B cell (primary cell): ENCODE measurements around the gene TCHH. TPM values are rescaled to one million over a fixed set of nuclear protein-coding genes. Genes with fewer than 3 reads are reported as not detected.

Experiments used
- ATAC-seq: fragments of 200-7000 bp; cut with Tn5 transposase; one replicate; pipeline ENCODE4 v1.10.0; 2021; ENCODE audit warnings: low read depth, mild to moderate bottlenecking, moderate number of reproducible peaks, moderate library complexity
- CTCF ChIA-PET: fragments of 350-600 bp; sonication (Branson Sonifier 250); formaldehyde crosslinking; loops from one replicate; lab custom pipeline; 2021; ENCODE audit warnings: antibody characterized with exemption, inconsistent platforms; lab: Charles Lee
- POLR2A ChIA-PET: fragments of 350-600 bp; sonication (Branson Sonifier 250); formaldehyde crosslinking; loops from one replicate; lab custom pipeline; 2021; ENCODE audit warnings: antibody characterized with exemption; lab: Charles Lee
- DNase-seq: peaks from one replicate; pipeline ENCODE4 v3.0.0; 2013
- H2AFZ ChIP-seq: 2 replicates; pipeline ENCODE4 v1.6.1; 2012; ENCODE audit warnings: mild to moderate bottlenecking, low read depth, low read length; ENCODE audit not compliant: insufficient read depth, poor library complexity, severe bottlenecking
- H3K27ac ChIP-seq, 2 donors: 1 replicate in 1 of 2; 2 replicates in 1 of 2; pipeline ENCODE4 v1.5.1; 2012 to 2013; ENCODE audit warnings: low read length in 2 of 2, mild to moderate bottlenecking in 2 of 2, moderate library complexity in 1 of 2
- H3K27me3 ChIP-seq, 4 experiments: fragments of 200-600 bp in 1 of 4; sonication (generic) in 1 of 4; replicated peaks in 1 of 4; 1 replicate in 2 of 4; 2 replicates in 2 of 4; pipeline versions ENCODE4 v1.6.1 to v1.7.0; 2013 to 2016; ENCODE audit warnings: low read length in 3 of 4, mild to moderate bottlenecking in 2 of 4, mixed read lengths in 1 of 4, moderate library complexity in 1 of 4; ENCODE audit not compliant: insufficient read depth in 4 of 4, control insufficient read depth in 3 of 4; ENCODE audit errors: control extremely low read depth in 1 of 4
- H3K36me3 ChIP-seq, 2 experiments: replicated peaks in 1 of 2; 1 replicate in 1 of 2; 2 replicates in 1 of 2; pipeline versions ENCODE4 v1.6.1 to v1.7.1; 2013; ENCODE audit warnings: low read length in 1 of 2; ENCODE audit not compliant: insufficient read depth in 2 of 2, control insufficient read depth in 1 of 2; ENCODE audit errors: control extremely low read depth in 1 of 2, extremely low read depth in 1 of 2
- H3K4me1 ChIP-seq, 2 donors: fragments of 200-600 bp in 1 of 2; sonication (generic) in 1 of 2; 1 replicate in 1 of 2; 2 replicates in 1 of 2; pipeline versions ENCODE4 v1.5.1 to v1.6.1; 2013 to 2017; ENCODE audit warnings: low read length in 2 of 2; ENCODE audit not compliant: control insufficient read depth in 2 of 2, insufficient read depth in 2 of 2
- H3K4me2 ChIP-seq: replicated peaks from 2 replicates; pipeline ENCODE3; 2012; ENCODE audit warnings: mild to moderate bottlenecking, low read depth, low read length; ENCODE audit not compliant: poor library complexity, severe bottlenecking
- H3K4me3 ChIP-seq, 5 experiments: fragments of 200-600 bp in 1 of 5; sonication (generic) in 1 of 5; 1 replicate in 3 of 5; 2 replicates in 2 of 5; pipeline versions ENCODE4 v1.5.1 to v1.7.0; 2011 to 2016; ENCODE audit warnings: low read length in 4 of 5, mild to moderate bottlenecking in 4 of 5, low read depth in 2 of 5, control low read depth in 1 of 5, moderate library complexity in 1 of 5; ENCODE audit not compliant: insufficient read depth in 1 of 5; ENCODE audit errors: control extremely low read depth in 1 of 5, extremely low read depth in 1 of 5
- H3K79me2 ChIP-seq: fragments of 200-600 bp; sonication (generic); one replicate; pipeline ENCODE4 v1.6.0; 2016; ENCODE audit warnings: low read length; ENCODE audit not compliant: control insufficient read depth, insufficient read depth
- H3K9ac ChIP-seq: fragments of 200-600 bp; sonication (generic); 2 replicates; pipeline ENCODE4 v1.6.1; 2017; ENCODE audit warnings: mild to moderate bottlenecking, low read length, moderate library complexity
- H3K9me3 ChIP-seq, 3 donors: one replicate each; pipeline versions ENCODE4 v1.6.1 to v1.7.1; 2013; ENCODE audit warnings: low read length in 2 of 3; ENCODE audit not compliant: control insufficient read depth in 2 of 3, insufficient read depth in 1 of 3; ENCODE audit errors: control extremely low read depth in 1 of 3
- H4K20me1 ChIP-seq: 2 replicates; pipeline ENCODE4 v1.6.0; 2012; ENCODE audit warnings: mild to moderate bottlenecking, low read length; ENCODE audit not compliant: insufficient read depth, control insufficient read depth, poor library complexity, severe bottlenecking
- H3K27ac Mint-ChIP-seq: one replicate; pipeline ENCODE4 v1.8.0; 2021; ENCODE audit warnings: mixed read lengths
- H3K27me3 Mint-ChIP-seq: one replicate; pipeline ENCODE4 v1.8.0; 2021; ENCODE audit warnings: mixed read lengths
- H3K4me1 Mint-ChIP-seq: one replicate; pipeline ENCODE4 v1.8.0; 2021; ENCODE audit warnings: mixed read lengths
- H3K4me3 Mint-ChIP-seq: one replicate; pipeline ENCODE4 v1.8.0; 2021; ENCODE audit warnings: mixed read lengths
- H3K9me3 Mint-ChIP-seq: one replicate; pipeline ENCODE4 v1.8.0; 2022; ENCODE audit warnings: mixed read lengths; ENCODE audit not compliant: insufficient read depth
- EZH2 ChIP-seq: IDR thresholded peaks from 2 replicates; pipeline ENCODE4 v1.6.1; 2012; ENCODE audit warnings: borderline replicate concordance, low read depth, mild to moderate bottlenecking, moderate library complexity, low read length; ENCODE audit not compliant: insufficient read depth, poor library complexity, severe bottlenecking
- WGBS: methylation state at CpG from one replicate; pipeline ENCODE4 v1.1.5; 2013; ENCODE audit warnings: missing lambda C conversion rate; ENCODE audit not compliant: insufficient coverage; 5-methylcytosine and 5-hydroxymethylcytosine counted together
- intact Hi-C: fragments of 100-400 bp; cut with micrococcal nuclease; formaldehyde crosslinking; loops from one replicate; pipeline ENCODE4 v1.10.0; 2022
- polyA plus RNA-seq: library from polyadenylated mRNA; depleted of rRNA; stranded (reverse); fragments of >200 nt; gene quantifications from 2 replicates; pipeline ENCODE4 v1.2.3, GENCODE V29; 2012
- total RNA-seq, 2 donors: library from RNA; stranded (reverse); fragments of 120-200 nt in 1 of 2; gene quantifications; 1 replicate in 1 of 2; 2 replicates in 1 of 2; pipeline versions ENCODE4 v1.2.3 to v1.2.4, GENCODE V29; 2013 to 2022
- TF ChIP-seq, protein P1 (sequence below): fragments of 200-600 bp; IDR thresholded peaks from one replicate; pipeline ENCODE4 v1.8.0; 2022; ENCODE audit warnings: antibody characterized with exemption, mild to moderate bottlenecking

The TCHH gene
- total and polyA plus RNA-seq, 2 donors (not counting 1 experiment from before 2014, with no cell fraction given), result not detected

DNA sequence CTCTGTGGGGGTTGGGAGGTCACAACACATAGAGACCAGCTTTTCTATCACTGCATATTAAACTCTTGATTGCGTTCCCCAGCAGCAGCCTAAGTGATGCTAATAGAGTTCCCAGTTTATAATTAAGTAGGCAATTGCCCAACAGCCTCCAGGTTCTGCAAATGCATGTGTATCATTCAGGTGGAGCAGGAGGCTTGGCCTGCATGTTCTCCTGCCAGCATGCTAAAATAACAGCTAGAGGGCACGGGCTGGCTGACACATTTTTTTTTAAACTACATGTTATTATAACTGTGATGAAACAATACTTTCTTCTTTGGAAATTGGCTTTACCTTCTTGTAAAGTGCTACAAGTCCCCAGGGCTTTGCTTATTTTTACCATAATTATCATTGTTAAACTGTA is 10.4 kb downstream of the TCHH start:
- WGBS, result no CpG with 5 or more reads among the region's 2 CpGs
- Mint-ChIP-seq H3K4me1 (peaks cover 4% of the 10 kb centered on the region), H3K9me3 (no peaks in the 10 kb centered on the region), H3K27me3 (peaks cover 39% of the 10 kb centered on the region), H3K27ac (no peak overlapping the region), H3K4me3 (no peak overlapping the region)
- DNase-seq (no peak), ATAC-seq (no peak)
- Histone ChIP-seq H3K27ac (no peak overlapping the region), H3K9me3 (peaks cover 0 to 27% (median 0%) of the 10 kb centered on the region in 3 donors), H2AFZ (no peak overlapping the region), H4K20me1 (no peaks in the 10 kb centered on the region), H3K4me3 (no peak overlapping the region), H3K27me3 (peaks cover 0 to 45% (median 38%) of the 10 kb centered on the region in 4 experiments), H3K79me2 (no peaks in the 10 kb centered on the region), H3K4me1 (peaks cover 17 to 23% of the 10 kb centered on the region in 2 donors), H3K36me3 (no peaks in the 10 kb centered on the region), H3K4me2 (no peak overlapping the region), H3K9ac (no peak overlapping the region)
- intact Hi-C loops, result no loop called here
- CTCF ChIA-PET, result interaction anchor here (1.3 kb wide), 1 partner anchor 52 kb away, joined by 3 read pairs; no protein-coding TSS in a partner anchor
- POLR2A ChIA-PET, result no interaction called here
- TF ChIP-seq EZH2, result no peak
- TF ChIP-seq, protein P1, sequence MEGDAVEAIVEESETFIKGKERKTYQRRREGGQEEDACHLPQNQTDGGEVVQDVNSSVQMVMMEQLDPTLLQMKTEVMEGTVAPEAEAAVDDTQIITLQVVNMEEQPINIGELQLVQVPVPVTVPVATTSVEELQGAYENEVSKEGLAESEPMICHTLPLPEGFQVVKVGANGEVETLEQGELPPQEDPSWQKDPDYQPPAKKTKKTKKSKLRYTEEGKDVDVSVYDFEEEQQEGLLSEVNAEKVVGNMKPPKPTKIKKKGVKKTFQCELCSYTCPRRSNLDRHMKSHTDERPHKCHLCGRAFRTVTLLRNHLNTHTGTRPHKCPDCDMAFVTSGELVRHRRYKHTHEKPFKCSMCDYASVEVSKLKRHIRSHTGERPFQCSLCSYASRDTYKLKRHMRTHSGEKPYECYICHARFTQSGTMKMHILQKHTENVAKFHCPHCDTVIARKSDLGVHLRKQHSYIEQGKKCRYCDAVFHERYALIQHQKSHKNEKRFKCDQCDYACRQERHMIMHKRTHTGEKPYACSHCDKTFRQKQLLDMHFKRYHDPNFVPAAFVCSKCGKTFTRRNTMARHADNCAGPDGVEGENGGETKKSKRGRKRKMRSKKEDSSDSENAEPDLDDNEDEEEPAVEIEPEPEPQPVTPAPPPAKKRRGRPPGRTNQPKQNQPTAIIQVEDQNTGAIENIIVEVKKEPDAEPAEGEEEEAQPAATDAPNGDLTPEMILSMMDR, result no peak

DNA sequence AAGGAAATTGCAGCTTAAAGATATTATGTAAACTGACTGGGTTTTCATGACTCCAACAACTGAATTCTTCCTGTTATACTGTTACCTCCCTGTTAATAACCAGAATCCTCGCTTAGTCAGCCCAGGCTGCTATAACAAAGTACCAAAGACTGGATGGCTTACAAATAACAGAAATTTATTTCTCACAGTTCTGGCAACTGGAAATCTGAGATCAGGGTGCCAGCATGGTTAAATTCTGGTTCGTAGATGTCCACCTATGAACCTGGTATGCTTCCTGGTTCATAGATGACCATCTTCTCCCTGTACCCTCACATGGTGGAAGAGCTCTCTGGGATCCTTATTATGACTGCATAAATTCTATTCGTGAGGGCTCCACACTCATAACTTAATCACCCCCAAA is 18.3 kb downstream of the TCHH start:
- Histone ChIP-seq H3K27me3 (peaks cover 0 to 25% (median 9%) of the 10 kb centered on the region in 4 experiments), H3K27ac (no peak overlapping the region)

More for the DNA sequence above, 18.3 kb downstream of the TCHH start:
- intact Hi-C loops, result no loop called here
- Histone ChIP-seq H3K9ac (no peak overlapping the region), H3K36me3 (no peaks in the 10 kb centered on the region), H3K79me2 (no peaks in the 10 kb centered on the region), H4K20me1 (no peaks in the 10 kb centered on the region), H3K4me3 (no peak overlapping the region), H3K9me3 (peaks cover 0 to 7% (median 4%) of the 10 kb centered on the region in 3 donors), H3K4me1 (no peaks in the 10 kb centered on the region), H3K4me2 (no peak overlapping the region), H2AFZ (no peak overlapping the region)
- CTCF ChIA-PET, result no interaction called here
- H3K27me3 Mint-ChIP-seq, result peaks cover 49% of the 10 kb centered on the region
- H3K4me3 Mint-ChIP-seq, result no peak overlapping the region
- DNase-seq, result no peak
- 88% methylated on average over 1 of the region's 3 CpGs for WGBS
- H3K4me1 Mint-ChIP-seq, result no peaks in the 10 kb centered on the region
- H3K27ac Mint-ChIP-seq, result no peak overlapping the region
- TF ChIP-seq EZH2, result no peak
- TF ChIP-seq, protein P1, result no peak
- POLR2A ChIA-PET, result no interaction called here
- peaks cover 3% of the 10 kb centered on the region for H3K9me3 Mint-ChIP-seq
- ATAC-seq, result no peak
